ENCODE measurements around the gene FAM210B. TPM values are rescaled to one million over a fixed set of nuclear protein-coding genes. Genes with fewer than 3 reads are reported as not detected.

Gene FAM210B
- total and polyA plus RNA-seq, 9 donors, result 61.5 to 148 (median 120) TPM

GRCh38 chr20:56360908-56361205 lies 2.1 kb downstream of the FAM210B start:
- Histone ChIP-seq H3K27ac (peak overlapping the region in 1 of 2 donors; percentile 92), H3K4me3 (no peak overlapping the region), H3K4me1 (ENCODE audit: insufficient read depth) (peaks cover 23% of the 10 kb centered on the region), H3K27me3 (no peaks in the 10 kb centered on the region), H3K9me3 (no peaks in the 10 kb centered on the region), H3K36me3 (no peaks in the 10 kb centered on the region)
- intact Hi-C loops (cut with DNase I), result no loop called here
- TF ChIP-seq CTCF (IDR thresholded peaks at IDR 0.05), result no peak
- no peak for TF ChIP-seq EP300 (IDR thresholded peaks at IDR 0.05)
- no peak for TF ChIP-seq POLR2A (IDR thresholded peaks at IDR 0.05)
- 38 to 55% (median 51%) methylated on average over 8 of the region's 8 CpGs for WGBS, 3 donors
- DNase-seq, result peak in 2 of 5 donors; percentile 28 to 46

- no peaks in the 10 kb centered on the region for H3K27me3 ChIP-seq
- intact Hi-C loops (cut with DNase I), result no loop called here
- TF ChIP-seq CTCF (IDR thresholded peaks at IDR 0.05), result no peak
- TF ChIP-seq POLR2A (IDR thresholded peaks at IDR 0.05), result no peak
- no peak for TF ChIP-seq EP300 (IDR thresholded peaks at IDR 0.05)
- H3K9me3 ChIP-seq, result no peaks in the 10 kb centered on the region
- H3K27ac ChIP-seq, result peak overlapping the region in 1 of 2 donors; percentile 92
- H3K36me3 ChIP-seq, result no peaks in the 10 kb centered on the region
- 10 to 24% (median 20%) methylated on average over 8 of the region's 8 CpGs for WGBS, 3 donors
- DNase-seq, result no peak
- H3K4me1 ChIP-seq (ENCODE audit: insufficient read depth), result peaks cover 23% of the 10 kb centered on the region
- no peak overlapping the region for H3K4me3 ChIP-seq
Measured at GRCh38 chr20:56361900-56362299, 3.1 kb downstream of the FAM210B start.

GRCh38 chr20:56362833-56363413 lies 4.1 kb downstream of the FAM210B start:
- peak overlapping the region in 1 of 2 donors; percentile 92 for H3K27ac ChIP-seq
- H3K36me3 ChIP-seq, result no peaks in the 10 kb centered on the region
- H3K27me3 ChIP-seq, result no peaks in the 10 kb centered on the region
- intact Hi-C loops (cut with DNase I), result no loop called here
- H3K4me3 ChIP-seq, result no peak overlapping the region
- WGBS, 3 donors, result 22 to 30% (median 25%) methylated on average over 8 of the region's 8 CpGs
- H3K4me1 ChIP-seq (ENCODE audit: insufficient read depth), result peaks cover 23% of the 10 kb centered on the region
- no peaks in the 10 kb centered on the region for H3K9me3 ChIP-seq
- TF ChIP-seq POLR2A (IDR thresholded peaks at IDR 0.05) (no peak), EP300 (IDR thresholded peaks at IDR 0.05) (no peak), CTCF (IDR thresholded peaks at IDR 0.05) (no peak)
- peak; percentile 65 to 75 (median 71) for DNase-seq

GRCh38 chr20:56363491-56363890 lies 4.7 kb downstream of the FAM210B start:
- peaks cover 23% of the 10 kb centered on the region for H3K4me1 ChIP-seq (ENCODE audit: insufficient read depth)
- 85 to 93% (median 89%) methylated on average over 6 of the region's 6 CpGs for WGBS, 3 donors
- TF ChIP-seq CTCF (IDR thresholded peaks at IDR 0.05) (no peak), EP300 (IDR thresholded peaks at IDR 0.05) (no peak), POLR2A (IDR thresholded peaks at IDR 0.05) (no peak)
- H3K27ac ChIP-seq, result peak overlapping the region in 1 of 2 donors; percentile 92
- H3K9me3 ChIP-seq, result no peaks in the 10 kb centered on the region
- H3K27me3 ChIP-seq, result no peaks in the 10 kb centered on the region
- no peak for DNase-seq
- intact Hi-C loops (cut with DNase I), result no loop called here
- H3K36me3 ChIP-seq, result no peaks in the 10 kb centered on the region
- H3K4me3 ChIP-seq, result no peak overlapping the region

All from ovary (tissue), 9 donors.